ENCODE results near the gene CNTN4. TPM values are rescaled to one million over a fixed set of nuclear protein-coding genes. Genes with fewer than 3 reads are reported as not detected.

CNTN4 gene
- total RNA-seq, 1 experiment from 2014 or later: 5.7 TPM

DNA sequence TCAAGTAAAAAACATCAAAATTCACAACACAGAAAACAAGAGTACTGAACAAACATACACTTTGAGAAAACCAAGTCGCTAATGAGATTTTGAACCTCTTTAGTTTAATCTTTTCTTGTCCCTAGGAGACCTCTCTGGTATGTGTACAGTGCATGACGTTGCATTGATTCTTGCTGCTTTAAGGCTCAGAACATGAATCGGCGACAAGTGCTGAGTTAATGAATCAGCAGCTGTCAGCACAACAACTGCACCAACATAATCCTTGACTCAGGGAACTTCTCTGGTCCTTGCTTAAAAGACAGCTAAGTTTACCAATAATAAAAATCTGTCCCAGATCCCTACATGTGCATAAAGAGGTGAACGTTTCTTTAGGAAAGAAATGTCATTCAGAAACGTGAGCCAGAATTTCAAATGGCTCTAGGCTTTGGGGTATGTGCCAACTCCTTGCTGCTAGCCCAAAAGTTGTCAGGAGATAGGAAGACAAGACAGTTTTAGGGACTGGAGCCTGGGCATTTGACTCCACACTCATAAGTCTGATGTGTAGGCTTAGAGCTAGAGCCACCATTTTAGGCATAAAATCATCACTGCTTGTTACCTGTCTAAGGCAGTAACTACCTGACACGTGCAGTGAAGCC is 924.6 kb downstream of the CNTN4 start:
- peak; percentile 35 for DNase-seq (ENCODE audit: low spot score)
- ChIA-PET POLR2A (ENCODE audit: low non-redundant PET) (no interaction called here), CTCF (no interaction called here)
- H3K4me3 ChIP-seq (ENCODE audit: low read depth, low read length, poor library complexity, severe bottlenecking): no peak overlapping the region
- H3K36me3 ChIP-seq (ENCODE audit: insufficient read depth, low read length, poor library complexity, severe bottlenecking): no peaks in the 10 kb centered on the region
- intact Hi-C loops (cut with micrococcal nuclease; ENCODE audit: unreplicated experiment): loop anchor here (10.0 kb wide), 1 partner anchor 258 kb away; no protein-coding TSS in a partner anchor
- no peak for TF ChIP-seq EZH2 (IDR thresholded peaks at IDR 0.05; ENCODE audit: borderline replicate concordance, low read depth, low read length, poor library complexity, severe bottlenecking)
- TF ChIP-seq, protein P1, sequence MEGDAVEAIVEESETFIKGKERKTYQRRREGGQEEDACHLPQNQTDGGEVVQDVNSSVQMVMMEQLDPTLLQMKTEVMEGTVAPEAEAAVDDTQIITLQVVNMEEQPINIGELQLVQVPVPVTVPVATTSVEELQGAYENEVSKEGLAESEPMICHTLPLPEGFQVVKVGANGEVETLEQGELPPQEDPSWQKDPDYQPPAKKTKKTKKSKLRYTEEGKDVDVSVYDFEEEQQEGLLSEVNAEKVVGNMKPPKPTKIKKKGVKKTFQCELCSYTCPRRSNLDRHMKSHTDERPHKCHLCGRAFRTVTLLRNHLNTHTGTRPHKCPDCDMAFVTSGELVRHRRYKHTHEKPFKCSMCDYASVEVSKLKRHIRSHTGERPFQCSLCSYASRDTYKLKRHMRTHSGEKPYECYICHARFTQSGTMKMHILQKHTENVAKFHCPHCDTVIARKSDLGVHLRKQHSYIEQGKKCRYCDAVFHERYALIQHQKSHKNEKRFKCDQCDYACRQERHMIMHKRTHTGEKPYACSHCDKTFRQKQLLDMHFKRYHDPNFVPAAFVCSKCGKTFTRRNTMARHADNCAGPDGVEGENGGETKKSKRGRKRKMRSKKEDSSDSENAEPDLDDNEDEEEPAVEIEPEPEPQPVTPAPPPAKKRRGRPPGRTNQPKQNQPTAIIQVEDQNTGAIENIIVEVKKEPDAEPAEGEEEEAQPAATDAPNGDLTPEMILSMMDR (conservative IDR thresholded peaks at IDR 0.05; ENCODE audit: low read depth, low read length): no peak
- no TSS peak for BruUV-seq (replicated peaks)
- peaks cover 6% of the 10 kb centered on the region for H3K4me1 ChIP-seq (ENCODE audit: insufficient read depth, low read length, poor library complexity, severe bottlenecking)
- no peak overlapping the region for H3K27ac ChIP-seq (ENCODE audit: low read depth, low read length, poor library complexity, severe bottlenecking)
- no peaks in the 10 kb centered on the region for H3K27me3 ChIP-seq (replicated peaks; ENCODE audit: insufficient read depth, low read depth, low read length, poor library complexity)
- H3K9me3 ChIP-seq (ENCODE audit: low read depth, low read length, poor library complexity, severe bottlenecking): no peaks in the 10 kb centered on the region

DNA sequence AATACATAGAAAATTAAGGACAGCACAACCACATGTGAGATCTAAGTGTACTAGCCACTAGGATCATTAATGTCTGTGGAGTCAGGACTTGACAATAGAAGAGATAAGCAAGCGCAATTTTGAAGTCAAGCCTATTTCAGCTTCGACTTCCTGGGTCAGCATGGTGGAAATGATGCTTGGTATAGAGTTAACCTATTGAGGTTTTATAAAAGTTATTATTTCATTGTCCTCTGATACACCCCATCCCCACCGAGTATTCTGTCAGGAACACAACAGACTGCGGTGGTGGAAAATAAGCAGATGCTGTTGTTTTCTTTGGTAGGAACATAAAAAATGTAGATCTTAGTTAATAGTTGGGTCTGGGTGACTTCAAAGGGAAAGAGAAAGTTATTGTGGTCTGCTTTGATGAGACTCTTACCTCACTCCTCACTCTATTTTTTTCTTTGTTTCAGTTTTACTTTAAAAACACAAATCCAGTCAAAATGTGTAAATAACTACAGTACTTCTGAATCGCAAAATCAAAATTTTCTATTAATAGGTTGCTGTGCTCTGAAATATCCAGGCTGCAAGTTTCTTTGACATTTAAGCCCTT is 929.4 kb downstream of the CNTN4 start:
- Histone ChIP-seq H3K36me3 (ENCODE audit: insufficient read depth, low read length, poor library complexity, severe bottlenecking) (no peaks in the 10 kb centered on the region), H3K4me1 (ENCODE audit: insufficient read depth, low read length, poor library complexity, severe bottlenecking) (no peaks in the 10 kb centered on the region), H3K27ac (ENCODE audit: low read depth, low read length, poor library complexity, severe bottlenecking) (no peak overlapping the region), H3K27me3 (replicated peaks; ENCODE audit: insufficient read depth, low read depth, low read length, poor library complexity) (no peaks in the 10 kb centered on the region), H3K4me3 (ENCODE audit: low read depth, low read length, poor library complexity, severe bottlenecking) (no peak overlapping the region), H3K9me3 (ENCODE audit: low read depth, low read length, poor library complexity, severe bottlenecking) (no peaks in the 10 kb centered on the region)
- no TSS peak for BruUV-seq (replicated peaks)
- POLR2A ChIA-PET (ENCODE audit: low non-redundant PET): no interaction called here
- CTCF ChIA-PET: no interaction called here
- no peak for TF ChIP-seq EZH2 (IDR thresholded peaks at IDR 0.05; ENCODE audit: borderline replicate concordance, low read depth, low read length, poor library complexity, severe bottlenecking)
- TF ChIP-seq, protein P1 (conservative IDR thresholded peaks at IDR 0.05; ENCODE audit: low read depth, low read length): no peak
- intact Hi-C loops (cut with micrococcal nuclease; ENCODE audit: unreplicated experiment): loop anchor here (10.0 kb wide), 1 partner anchor 263 kb away; no protein-coding TSS in a partner anchor
- no peak for DNase-seq (ENCODE audit: low spot score)

DNA sequence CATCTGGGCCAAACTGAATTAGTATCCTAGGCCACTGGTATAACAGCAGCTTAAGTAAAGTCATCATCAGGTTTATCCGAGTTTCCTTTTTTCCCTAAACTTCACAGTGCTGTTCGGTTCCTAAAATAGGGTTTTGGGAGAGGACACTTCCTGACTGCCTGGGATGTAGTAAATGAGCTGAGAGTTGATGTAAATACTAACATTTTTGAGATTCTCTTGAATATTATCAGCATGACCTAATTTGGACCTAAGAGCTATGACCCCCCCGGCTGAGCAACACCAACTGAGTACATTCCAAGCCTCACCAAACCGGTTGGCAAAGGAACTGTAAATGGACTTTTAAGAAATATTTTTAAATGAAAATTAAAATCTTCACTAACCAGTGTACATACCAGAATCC is 932.7 kb downstream of the CNTN4 start:
- CTCF ChIA-PET: no interaction called here
- no peak for DNase-seq (ENCODE audit: low spot score)
- no peaks in the 10 kb centered on the region for H3K9me3 ChIP-seq (ENCODE audit: low read depth, low read length, poor library complexity, severe bottlenecking)
- H3K36me3 ChIP-seq (ENCODE audit: insufficient read depth, low read length, poor library complexity, severe bottlenecking): no peaks in the 10 kb centered on the region
- no peaks in the 10 kb centered on the region for H3K27me3 ChIP-seq (replicated peaks; ENCODE audit: insufficient read depth, low read depth, low read length, poor library complexity)
- POLR2A ChIA-PET (ENCODE audit: low non-redundant PET): no interaction called here
- no peaks in the 10 kb centered on the region for H3K4me1 ChIP-seq (ENCODE audit: insufficient read depth, low read length, poor library complexity, severe bottlenecking)
- intact Hi-C loops (cut with micrococcal nuclease; ENCODE audit: unreplicated experiment): no loop called here
- H3K4me3 ChIP-seq (ENCODE audit: low read depth, low read length, poor library complexity, severe bottlenecking): no peak overlapping the region
- no peak overlapping the region for H3K27ac ChIP-seq (ENCODE audit: low read depth, low read length, poor library complexity, severe bottlenecking)
- BruUV-seq (replicated peaks): no TSS peak
- TF ChIP-seq, protein P1 (conservative IDR thresholded peaks at IDR 0.05; ENCODE audit: low read depth, low read length): no peak
- no peak for TF ChIP-seq EZH2 (IDR thresholded peaks at IDR 0.05; ENCODE audit: borderline replicate concordance, low read depth, low read length, poor library complexity, severe bottlenecking)

Data from A673 (cell line).